Right cardiac atrium (tissue), 5 donors: ENCODE measurements around the gene MAMLD1. TPM values are rescaled to one million over a fixed set of nuclear protein-coding genes. Genes with fewer than 3 reads are reported as not detected.

Source experiments
- ATAC-seq, 2 donors: fragments of 200-7000 bp; cut with Tn5 transposase; one replicate each; pipeline versions ENCODE4 v1.8.0 to v1.9.1; 2020; ENCODE audit warnings: moderate library complexity in 2 of 2, mild to moderate bottlenecking in 1 of 2
- DNase-seq, 3 donors: peaks; one replicate each; pipeline ENCODE4 v3.0.0-alpha.2; 2020
- H3K27ac ChIP-seq: one replicate; pipeline ENCODE4 v1.5.1; 2013; ENCODE audit warnings: mild to moderate bottlenecking, low read length, control low read depth, moderate library complexity
- H3K27me3 ChIP-seq: one replicate; pipeline ENCODE4 v1.6.1; 2013; ENCODE audit not compliant: control insufficient read depth, insufficient read depth
- H3K4me1 ChIP-seq: one replicate; pipeline ENCODE4 v1.6.1; 2013; ENCODE audit warnings: low read length; ENCODE audit not compliant: control insufficient read depth, insufficient read depth
- H3K4me3 ChIP-seq: one replicate; pipeline ENCODE4 v1.5.1; 2013; ENCODE audit warnings: low read length, control low read depth
- H3K9me3 ChIP-seq: one replicate; pipeline ENCODE4 v1.6.1; 2013; ENCODE audit warnings: low read length; ENCODE audit not compliant: control insufficient read depth
- WGBS: extraction: QIAGEN DNeasy Blood & Tissue Kit; methylation state at CpG from one replicate; pipeline ENCODE4 v1.1.7; 2013; 5-methylcytosine and 5-hydroxymethylcytosine counted together
- intact Hi-C, 4 donors: fragments of 100-400 bp; cut with DNase I; formaldehyde crosslinking; loops; one replicate each; pipeline versions ENCODE4 v1.11.0 to v1.14.0; 2022 to 2023
- polyA plus RNA-seq: library from polyadenylated mRNA; stranded (reverse); fragments of 200-250 nt; gene quantifications from one replicate; pipeline ENCODE4 v1.2.3, GENCODE V29; 2013
- total RNA-seq, 4 donors: library from RNA; stranded (reverse); fragmentation: NEBNext Ultra II Directional; extraction: Animal tissue kit (Norgen Biotek cat#: 25700); gene quantifications; one replicate each; pipeline ENCODE4 v1.2.1, GENCODE V29; 2021
- donor health status: healthy with polysubstance abuse.
- donor health status: DM: no; HTN: yes; CAD: no.
- donor health status: DM: no; HTN: no; CAD: no.
- donor health status: DM: no; HTN: yes; CAD: no; lungs with severe emphysema.
- donor health status: DM: yes; HTN: yes; CAD: no.

The MAMLD1 gene
- total and polyA plus RNA-seq, 5 donors = 1.3 to 3.1 (median 2.6) TPM

DNA sequence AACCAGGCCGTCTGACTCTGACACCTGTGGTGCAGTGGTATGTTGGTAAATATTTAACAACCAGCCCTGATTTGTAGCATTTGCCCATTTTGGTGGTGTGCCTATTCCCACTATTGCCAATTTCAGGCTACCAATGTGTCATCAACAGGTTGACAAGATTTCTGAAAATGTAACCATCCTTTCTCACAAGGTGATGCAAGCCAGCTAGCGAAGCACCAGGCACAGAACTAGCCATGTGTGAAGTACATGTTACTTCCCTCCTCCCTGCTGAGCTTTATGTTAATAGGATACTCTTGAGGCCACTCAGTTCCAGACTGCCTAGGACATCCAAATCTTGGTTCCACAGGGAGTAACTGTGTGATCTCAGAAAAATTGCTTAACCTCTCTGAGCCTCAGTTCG lies 7.2 kb upstream of the MAMLD1 start:
- H3K4me1 ChIP-seq = no peaks in the 10 kb centered on the region
- no peaks in the 10 kb centered on the region for H3K27me3 ChIP-seq
- WGBS = 94% methylated on average over 3 of the region's 3 CpGs
- intact Hi-C loops = loop anchor here in 1 of 4 donors (10.0 kb wide), 1 partner anchor 381 kb away; no protein-coding TSS in a partner anchor
- H3K27ac ChIP-seq = no peak overlapping the region
- ATAC-seq (no peak), DNase-seq (no peak)
- no peaks in the 10 kb centered on the region for H3K9me3 ChIP-seq
- H3K4me3 ChIP-seq = no peak overlapping the region

DNA sequence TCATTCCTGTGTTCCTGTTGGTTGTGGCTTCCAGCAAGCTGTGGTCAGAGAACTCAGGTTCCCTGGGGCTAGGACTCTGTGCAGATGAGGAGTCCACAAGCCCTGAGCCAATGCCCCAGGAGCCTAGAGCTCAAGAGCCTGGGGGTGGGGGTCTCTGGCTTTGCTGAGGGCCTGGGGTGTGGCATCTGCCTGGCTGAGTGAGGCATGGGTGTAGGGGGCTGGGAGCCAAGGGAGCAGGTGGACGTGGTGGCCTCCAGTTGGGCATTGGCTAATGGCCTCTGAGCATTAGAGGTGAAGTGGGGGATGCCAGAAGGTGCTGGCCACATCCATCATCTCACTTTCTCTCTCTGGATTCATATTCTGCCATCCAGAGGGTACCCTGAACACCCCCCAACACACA lies 5.3 kb upstream of the MAMLD1 start:
- Histone ChIP-seq H3K27me3 (no peaks in the 10 kb centered on the region), H3K27ac (no peak overlapping the region), H3K9me3 (no peaks in the 10 kb centered on the region), H3K4me1 (no peaks in the 10 kb centered on the region), H3K4me3 (no peak overlapping the region)
- intact Hi-C loops = loop anchor here in 1 of 4 donors (10.0 kb wide), 1 partner anchor 383 kb away; no protein-coding TSS in a partner anchor
- no peak for ATAC-seq
- 100% methylated on average over 1 of the region's 1 CpG for WGBS
- no peak for DNase-seq

DNA sequence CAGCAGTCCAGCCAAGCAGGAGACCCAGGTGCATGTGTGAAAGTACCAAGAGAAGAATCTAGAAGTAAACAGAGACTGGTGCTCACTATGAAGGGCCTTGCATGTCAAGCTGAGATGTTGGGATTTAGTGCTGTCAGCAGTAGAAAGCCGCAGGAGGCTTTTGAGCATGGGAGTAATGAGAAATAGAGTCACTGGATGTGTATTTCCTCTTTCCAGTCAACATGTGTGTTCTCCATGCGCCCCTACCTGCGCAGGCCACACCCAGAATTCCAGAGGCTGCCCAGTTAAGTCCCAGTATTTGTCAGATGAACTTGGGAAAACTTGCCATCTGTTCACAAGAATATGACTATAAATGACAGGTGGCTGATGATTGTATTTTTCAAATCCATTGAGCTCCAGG lies 4.5 kb upstream of the MAMLD1 start:
- Histone ChIP-seq H3K27me3 (no peaks in the 10 kb centered on the region), H3K9me3 (no peaks in the 10 kb centered on the region), H3K27ac (no peak overlapping the region), H3K4me1 (no peaks in the 10 kb centered on the region), H3K4me3 (no peak overlapping the region)
- 96% methylated on average over 3 of the region's 3 CpGs for WGBS
- DNase-seq (no peak), ATAC-seq (no peak)
- intact Hi-C loops = loop anchor here in 1 of 4 donors (10.0 kb wide), 1 partner anchor 384 kb away; no protein-coding TSS in a partner anchor

DNA sequence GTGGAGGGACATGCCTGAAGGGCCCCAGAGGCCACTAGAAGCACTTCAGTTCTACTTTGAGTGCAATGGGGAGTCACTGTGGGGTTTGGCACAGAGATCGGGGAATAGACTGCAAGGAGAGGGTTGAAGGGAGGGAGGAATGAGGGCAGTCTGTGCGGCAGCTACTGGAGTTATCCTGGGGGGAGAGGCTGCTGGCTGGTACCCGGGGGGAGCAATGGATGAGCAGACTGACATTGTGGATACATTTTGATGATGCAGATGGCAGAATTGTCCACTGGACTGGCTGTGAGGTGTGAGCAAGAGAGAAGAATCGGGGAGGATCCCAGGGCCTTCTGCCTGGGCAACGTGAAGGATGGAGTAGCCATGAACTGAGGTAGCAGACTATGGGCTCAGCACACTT lies 2.8 kb upstream of the MAMLD1 start:
- 81% methylated on average over 5 of the region's 5 CpGs for WGBS
- Histone ChIP-seq H3K27ac (no peak overlapping the region), H3K4me3 (no peak overlapping the region), H3K9me3 (no peaks in the 10 kb centered on the region), H3K4me1 (no peaks in the 10 kb centered on the region), H3K27me3 (no peaks in the 10 kb centered on the region)
- no peak for ATAC-seq
- no peak for DNase-seq
- intact Hi-C loops = loop anchor here in 1 of 4 donors (10.0 kb wide), 4 partner anchors 124 to 396 kb away; no protein-coding TSS in a partner anchor

DNA sequence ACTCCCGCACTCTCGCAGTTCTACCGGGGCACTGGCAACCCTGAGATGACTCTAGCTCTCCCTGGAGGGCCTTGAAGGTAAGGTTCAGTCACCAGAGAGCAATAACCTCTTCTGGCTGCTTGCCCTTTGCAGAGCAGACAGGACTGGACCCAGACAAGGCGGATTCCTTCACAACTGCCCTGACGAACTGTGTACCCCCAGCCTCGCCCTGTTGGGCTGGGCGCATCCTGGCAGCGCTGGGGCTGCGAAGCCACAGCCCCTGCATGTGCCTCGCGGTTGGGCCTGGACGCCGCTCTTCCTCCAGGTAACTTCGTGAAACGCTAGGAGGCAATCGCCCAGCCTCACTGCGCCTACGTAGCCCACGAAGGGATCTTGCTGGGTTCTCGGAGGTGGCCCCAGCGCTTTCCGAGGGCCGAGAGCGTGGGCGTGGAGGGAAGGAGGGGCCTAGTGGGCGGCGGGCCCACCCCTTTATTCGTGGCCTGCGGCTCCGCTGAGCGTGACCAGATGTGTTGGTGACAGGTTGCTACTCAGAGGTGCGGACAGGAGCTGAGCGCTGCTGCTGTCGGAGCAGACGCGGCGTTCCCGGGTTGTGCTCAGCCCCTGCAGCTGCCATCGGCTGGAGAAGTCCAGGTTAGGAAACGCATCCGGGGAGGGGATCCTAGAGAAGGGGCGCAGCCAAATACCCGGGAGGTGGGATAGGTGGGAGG lies 1.9 kb upstream of the MAMLD1 start:
- Histone ChIP-seq H3K4me3 (peak overlapping the region; percentile 76), H3K9me3 (no peaks in the 10 kb centered on the region), H3K27me3 (no peaks in the 10 kb centered on the region), H3K4me1 (no peaks in the 10 kb centered on the region), H3K27ac (no peak overlapping the region)
- intact Hi-C loops = loop anchor here in 1 of 4 donors (10.0 kb wide), 4 partner anchors 124 to 396 kb away; no protein-coding TSS in a partner anchor
- ATAC-seq = no peak
- WGBS = 12% methylated on average over 43 of the region's 43 CpGs
- DNase-seq = peak in 2 of 3 donors; percentile 61 to 67

DNA sequence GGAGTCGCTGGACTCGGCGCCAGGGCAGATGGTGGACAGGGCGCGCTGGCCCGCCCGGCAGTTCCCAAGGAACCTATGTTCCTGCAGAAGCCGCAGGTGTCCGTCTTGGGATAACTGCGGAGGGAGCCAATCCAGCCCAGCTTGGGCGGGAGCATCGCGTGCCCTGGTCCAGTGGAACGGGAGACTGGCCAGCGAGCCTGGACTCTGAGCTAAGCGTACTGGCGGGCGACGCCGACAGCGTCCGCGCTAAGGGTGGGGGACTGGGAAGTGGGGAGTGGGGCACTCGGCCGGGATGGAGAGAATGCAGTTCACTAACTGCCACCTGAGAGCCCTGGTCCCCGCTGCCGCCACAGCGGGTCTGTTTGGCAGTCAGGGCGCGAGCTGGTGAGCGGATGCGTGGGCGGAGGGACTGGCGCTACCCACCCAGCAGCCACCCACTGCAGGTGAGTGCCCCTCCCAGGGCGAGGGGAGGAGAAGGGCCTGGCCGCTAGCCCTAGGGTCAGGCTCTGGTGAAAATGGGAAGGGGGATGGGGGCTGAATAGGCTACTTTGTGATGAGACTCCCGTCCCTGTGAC lies 1.3 kb upstream of the MAMLD1 start:
- Histone ChIP-seq H3K27me3 (no peaks in the 10 kb centered on the region), H3K4me3 (peak overlapping the region; percentile 76), H3K4me1 (no peaks in the 10 kb centered on the region), H3K27ac (no peak overlapping the region), H3K9me3 (no peaks in the 10 kb centered on the region)
- ATAC-seq = no peak
- peak in 2 of 3 donors; percentile 53 to 74 for DNase-seq
- under 1% methylated on average over 37 of the region's 37 CpGs for WGBS
- intact Hi-C loops = loop anchor here in 1 of 4 donors (10.0 kb wide), 4 partner anchors 123 to 397 kb away; no protein-coding TSS in a partner anchor

DNA sequence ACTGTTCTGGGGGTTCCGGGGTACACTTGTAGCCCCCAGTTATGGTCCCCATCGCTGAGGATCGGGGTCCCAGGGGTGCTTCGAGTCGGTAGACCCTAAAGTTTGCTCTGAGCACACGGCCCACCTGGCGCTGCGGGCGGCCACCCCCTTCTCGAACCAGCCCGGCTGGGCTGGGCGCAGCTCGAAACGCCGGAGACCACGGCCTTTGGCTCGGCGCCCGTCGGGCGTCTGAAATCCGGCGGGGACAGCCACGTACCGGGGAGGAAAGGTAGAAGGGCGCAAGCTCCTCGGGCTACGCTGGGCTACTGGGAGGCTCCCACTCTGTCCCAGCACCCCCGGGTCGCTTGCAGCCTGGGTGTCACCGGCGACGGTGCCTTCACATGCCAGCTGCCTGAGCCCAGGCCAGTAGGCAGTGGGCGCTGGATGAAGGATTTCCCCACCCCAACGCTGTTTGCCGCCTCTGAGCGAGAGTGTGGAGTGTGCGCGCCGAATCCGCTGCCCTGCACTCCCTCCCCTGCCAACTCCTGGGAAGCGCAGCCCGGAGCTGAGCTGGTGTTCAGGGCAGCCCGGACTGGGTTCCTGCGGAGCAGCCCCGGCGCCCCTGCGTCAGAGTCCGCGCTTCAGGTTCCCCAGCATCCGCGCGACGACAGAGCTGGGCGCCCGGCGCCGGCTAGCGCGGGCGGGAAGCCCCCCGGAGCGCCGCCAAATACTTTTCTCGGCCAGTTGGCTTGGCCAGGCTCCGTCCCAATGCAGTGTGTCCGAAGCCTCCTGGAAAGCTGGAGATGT lies 637 bp downstream of the MAMLD1 start:
- no peaks in the 10 kb centered on the region for H3K4me1 ChIP-seq
- under 1% methylated on average over 67 of the region's 67 CpGs for WGBS
- no peaks in the 10 kb centered on the region for H3K27me3 ChIP-seq
- peak overlapping the region; percentile 76 for H3K4me3 ChIP-seq
- no peaks in the 10 kb centered on the region for H3K9me3 ChIP-seq
- ATAC-seq (peak; percentile 47 to 57), DNase-seq (peak in 2 of 3 donors; percentile 76 to 79)
- H3K27ac ChIP-seq = peak overlapping the region; percentile 45
- intact Hi-C loops = loop anchor here in 1 of 4 donors (10.0 kb wide), 4 partner anchors 121 to 399 kb away; no protein-coding TSS in a partner anchor

DNA sequence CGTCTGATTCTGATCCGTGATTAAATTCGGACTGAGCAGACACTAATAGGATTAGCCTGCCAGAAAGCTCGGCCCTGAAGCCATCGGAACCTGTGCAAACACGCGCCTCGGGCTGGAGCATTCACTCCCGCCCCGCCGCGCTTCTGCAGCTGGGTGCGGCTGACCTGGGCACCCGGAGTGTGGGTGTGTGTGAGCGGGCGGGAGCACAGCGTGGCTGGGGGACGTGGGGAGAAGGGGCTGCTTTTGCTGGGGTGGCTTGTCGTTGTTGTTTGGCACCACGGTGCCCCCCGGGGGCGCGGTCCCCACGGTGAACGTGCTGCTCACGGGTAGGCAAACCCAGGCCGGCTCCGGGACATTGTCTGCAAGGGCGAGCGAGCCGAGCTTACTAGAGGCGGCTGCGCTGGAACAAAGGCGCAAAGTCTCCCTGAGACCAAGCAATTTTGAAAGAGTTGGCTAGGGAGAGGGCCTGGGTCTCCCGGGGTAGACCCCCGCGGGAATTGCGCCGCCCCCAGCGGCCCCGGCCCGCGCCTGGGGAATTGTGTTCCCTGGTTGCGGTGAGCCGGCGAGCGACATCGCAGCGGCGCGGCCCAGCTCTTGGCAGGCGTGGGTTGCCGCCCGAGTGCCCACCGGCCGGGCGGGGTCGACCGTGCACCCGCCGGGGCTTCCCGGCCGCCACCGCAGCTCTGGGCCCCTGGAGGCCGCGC lies 1.4 kb downstream of the MAMLD1 start:
- H3K4me1 ChIP-seq = no peaks in the 10 kb centered on the region
- peak overlapping the region; percentile 59 for H3K27ac ChIP-seq
- peak overlapping the region; percentile 76 for H3K4me3 ChIP-seq
- intact Hi-C loops = loop anchor here in 2 of 4 donors (5.0 to 10.0 kb wide), 5 partner anchors 118 to 400 kb away; no protein-coding TSS in a partner anchor
- ATAC-seq (peak in 1 of 2 donors; percentile 9), DNase-seq (peak in 2 of 3 donors; percentile 61 to 71)
- H3K27me3 ChIP-seq = no peaks in the 10 kb centered on the region
- no peaks in the 10 kb centered on the region for H3K9me3 ChIP-seq
- under 1% methylated on average over 65 of the region's 66 CpGs for WGBS

DNA sequence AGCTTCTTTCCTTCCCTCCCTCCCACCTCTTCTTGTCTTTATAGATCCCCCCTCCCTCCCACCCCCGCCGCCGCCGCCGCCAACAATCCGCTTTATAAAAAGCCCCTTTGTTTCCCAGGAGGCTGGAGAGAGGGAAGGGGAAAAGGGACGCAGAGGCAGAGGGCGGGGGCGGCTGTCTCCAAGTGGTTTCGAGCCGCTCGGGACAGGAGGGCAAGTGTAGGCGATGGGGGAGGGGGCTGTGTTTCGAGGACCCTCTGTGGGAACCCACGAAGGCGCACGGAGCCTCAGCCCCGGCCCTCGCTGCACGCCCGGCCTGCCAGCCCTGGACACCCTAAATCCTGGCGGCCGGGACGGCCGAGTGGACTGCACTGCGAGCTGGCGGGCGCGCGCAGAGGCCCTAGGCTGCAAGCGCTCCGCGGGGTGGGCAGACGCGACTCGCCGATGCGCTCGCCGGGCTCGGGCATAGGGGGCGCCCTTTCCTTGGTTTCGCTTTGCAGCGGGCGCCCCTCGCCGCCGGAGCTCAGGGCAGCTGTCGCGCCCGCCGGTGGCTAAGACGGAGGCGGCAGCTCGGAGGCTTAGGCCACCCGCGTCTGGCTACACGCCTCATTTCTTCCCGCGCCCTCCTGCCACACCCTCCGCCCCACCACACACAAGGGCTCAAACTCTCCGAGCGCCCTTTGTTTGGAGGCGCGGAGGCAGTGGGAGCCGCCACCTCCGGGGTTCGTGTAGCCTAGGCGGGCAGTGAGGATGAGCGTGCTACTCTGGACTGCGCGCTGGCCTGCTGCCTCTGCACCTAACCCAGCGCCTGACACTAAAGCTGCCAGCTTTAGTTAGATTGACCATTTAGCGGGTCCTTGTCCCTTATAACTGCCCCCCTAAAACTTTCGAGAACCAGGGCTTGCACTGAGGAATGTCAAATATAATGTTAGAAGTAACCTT lies 2.2 kb downstream of the MAMLD1 start:
- no peaks in the 10 kb centered on the region for H3K27me3 ChIP-seq
- under 1% methylated on average over 73 of the region's 75 CpGs for WGBS
- peak overlapping the region; percentile 91 for H3K27ac ChIP-seq
- no peaks in the 10 kb centered on the region for H3K9me3 ChIP-seq
- H3K4me1 ChIP-seq = no peaks in the 10 kb centered on the region
- peak; percentile 66 to 75 for ATAC-seq
- H3K4me3 ChIP-seq = peak overlapping the region; percentile 76
- intact Hi-C loops = loop anchor here in 2 of 4 donors (5.0 to 10.0 kb wide), 5 partner anchors 117 to 401 kb away; no protein-coding TSS in a partner anchor
- DNase-seq = peak; percentile 71 to 92 (median 92)
